ENCODE measurements around the gene CAMTA1. TPM values are rescaled to one million over a fixed set of nuclear protein-coding genes. Genes with fewer than 3 reads are reported as not detected.
A peak's percentile ranks its signal among the peaks of the same experiment; 100 is the strongest.

Gene CAMTA1
- total and polyA plus RNA-seq, 8 donors = 42.8 to 213 (median 118) TPM

DNA sequence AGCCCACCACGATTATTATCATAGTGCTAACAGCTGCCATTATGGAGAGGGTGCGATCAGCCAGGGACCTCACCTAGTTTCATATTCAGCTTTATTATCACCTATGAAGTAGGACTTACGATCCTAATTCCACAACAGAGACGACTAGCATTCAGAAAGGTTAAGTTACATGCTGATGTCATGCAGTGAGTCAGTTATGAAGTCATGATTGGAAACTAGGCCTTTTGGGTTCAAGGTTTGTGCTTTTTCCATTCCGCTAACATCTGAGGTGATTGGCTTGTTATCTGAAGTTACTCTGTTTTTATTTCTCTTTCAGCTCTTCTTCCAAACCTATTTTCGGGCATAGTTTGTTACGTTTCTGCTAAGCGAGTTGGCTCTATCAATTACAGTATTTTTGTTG is 251.1 kb downstream of the CAMTA1 start:
- peaks cover 0 to 21% (median 11%) of the 10 kb centered on the region in 4 donors for H3K9me3 ChIP-seq
- intact Hi-C loops (cut with DNase I; ENCODE audit: low total_unique reads) = no loop called here
- H3K4me3 ChIP-seq = no peak overlapping the region
- TF ChIP-seq POLR2AphosphoS5 (IDR thresholded peaks at IDR 0.05) (no peak), POLR2A (IDR thresholded peaks at IDR 0.05) (no peak), EP300 (IDR thresholded peaks at IDR 0.05) (no peak)
- TF ChIP-seq, protein P1, sequence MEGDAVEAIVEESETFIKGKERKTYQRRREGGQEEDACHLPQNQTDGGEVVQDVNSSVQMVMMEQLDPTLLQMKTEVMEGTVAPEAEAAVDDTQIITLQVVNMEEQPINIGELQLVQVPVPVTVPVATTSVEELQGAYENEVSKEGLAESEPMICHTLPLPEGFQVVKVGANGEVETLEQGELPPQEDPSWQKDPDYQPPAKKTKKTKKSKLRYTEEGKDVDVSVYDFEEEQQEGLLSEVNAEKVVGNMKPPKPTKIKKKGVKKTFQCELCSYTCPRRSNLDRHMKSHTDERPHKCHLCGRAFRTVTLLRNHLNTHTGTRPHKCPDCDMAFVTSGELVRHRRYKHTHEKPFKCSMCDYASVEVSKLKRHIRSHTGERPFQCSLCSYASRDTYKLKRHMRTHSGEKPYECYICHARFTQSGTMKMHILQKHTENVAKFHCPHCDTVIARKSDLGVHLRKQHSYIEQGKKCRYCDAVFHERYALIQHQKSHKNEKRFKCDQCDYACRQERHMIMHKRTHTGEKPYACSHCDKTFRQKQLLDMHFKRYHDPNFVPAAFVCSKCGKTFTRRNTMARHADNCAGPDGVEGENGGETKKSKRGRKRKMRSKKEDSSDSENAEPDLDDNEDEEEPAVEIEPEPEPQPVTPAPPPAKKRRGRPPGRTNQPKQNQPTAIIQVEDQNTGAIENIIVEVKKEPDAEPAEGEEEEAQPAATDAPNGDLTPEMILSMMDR (IDR thresholded peaks at IDR 0.05) = no peak
- no peak for DNase-seq
- H3K36me3 ChIP-seq = no peaks in the 10 kb centered on the region
- 83 to 94% (median 90%) methylated on average over 8 of the region's 8 CpGs for WGBS, 5 donors
- no peaks in the 10 kb centered on the region for H3K4me1 ChIP-seq
- H3K27ac ChIP-seq = no peak overlapping the region
- peaks cover 0 to 6% (median 0%) of the 10 kb centered on the region in 3 donors for H3K27me3 ChIP-seq

DNA sequence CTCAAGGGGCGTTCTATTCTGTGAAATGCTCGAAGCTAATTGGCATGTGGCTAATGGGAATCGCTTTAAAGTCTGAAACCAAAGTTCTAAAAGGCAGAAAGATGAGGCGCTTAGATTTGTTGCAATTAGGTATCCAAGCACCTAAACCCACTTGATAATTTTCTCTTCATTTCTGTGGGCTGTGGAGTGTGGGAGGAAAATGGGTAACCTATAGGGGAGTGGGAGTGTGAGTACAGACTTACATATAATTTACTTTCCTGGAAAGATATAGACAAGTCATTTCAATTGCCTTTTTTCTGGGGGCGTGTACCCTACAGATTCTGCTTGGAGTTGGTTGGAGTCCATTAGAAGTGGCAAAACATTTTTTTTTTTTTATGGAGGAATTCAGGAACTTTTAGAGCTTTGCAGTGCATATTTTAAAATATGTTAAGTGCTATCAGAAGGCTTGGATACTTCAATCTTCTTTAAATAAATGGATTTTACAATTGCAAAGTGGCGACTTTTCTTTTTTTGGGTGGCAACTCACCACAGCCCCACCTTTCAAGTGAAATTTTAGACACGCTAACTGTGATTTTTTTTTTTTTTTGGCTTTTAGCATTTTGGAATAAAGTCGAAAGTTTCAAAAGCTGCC is 254.5 kb downstream of the CAMTA1 start:
- Histone ChIP-seq H3K27ac (no peak overlapping the region), H3K27me3 (peaks cover 0 to 35% (median 6%) of the 10 kb centered on the region in 3 donors), H3K36me3 (no peaks in the 10 kb centered on the region), H3K9me3 (no peaks in the 10 kb centered on the region), H3K4me3 (no peak overlapping the region), H3K4me1 (no peaks in the 10 kb centered on the region)
- DNase-seq = no peak
- TF ChIP-seq POLR2AphosphoS5 (IDR thresholded peaks at IDR 0.05) = no peak
- TF ChIP-seq EP300 (IDR thresholded peaks at IDR 0.05) = no peak
- no peak for TF ChIP-seq POLR2A (IDR thresholded peaks at IDR 0.05)
- TF ChIP-seq, protein P1 (IDR thresholded peaks at IDR 0.05) = no peak
- WGBS, 5 donors = 75 to 85% (median 79%) methylated on average over 8 of the region's 8 CpGs
- intact Hi-C loops (cut with DNase I; ENCODE audit: low total_unique reads) = loop anchor here (5.0 to 10.0 kb wide), 2 partner anchors 165 to 608 kb away; no protein-coding TSS in a partner anchor

DNA sequence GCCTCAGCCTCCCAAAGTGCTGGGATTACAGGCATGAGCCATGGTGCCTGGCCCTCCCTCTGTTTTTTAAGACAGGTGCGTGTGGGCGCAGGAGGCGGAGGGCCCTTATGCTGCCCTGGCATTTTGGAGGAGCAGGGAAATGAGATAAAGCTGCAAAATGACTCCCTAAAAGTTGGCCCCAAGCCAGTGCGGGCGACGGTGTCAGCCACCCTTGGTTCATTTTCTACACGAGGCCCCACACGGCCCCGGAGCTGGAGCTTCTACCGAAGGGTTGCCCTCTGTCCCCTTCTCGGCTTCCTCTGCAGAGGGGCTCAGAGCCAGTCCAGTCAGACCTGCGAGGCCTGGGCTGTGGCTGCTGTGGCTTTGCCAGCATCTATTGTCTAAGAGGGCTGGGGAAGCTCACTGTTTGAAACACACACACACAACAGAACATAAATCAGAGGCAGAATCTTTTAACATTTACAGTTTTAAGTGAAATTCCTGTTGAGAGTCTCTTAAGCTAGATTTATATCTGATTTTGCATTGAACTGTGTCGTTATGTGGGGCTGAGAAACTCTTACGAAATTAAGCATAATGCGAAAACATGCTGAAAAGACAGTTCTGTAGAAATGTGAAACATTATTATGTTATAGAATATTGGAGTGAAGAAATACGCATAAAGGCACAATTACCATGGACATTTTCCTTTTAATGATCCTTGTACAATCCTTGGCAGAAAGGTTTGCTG is 255.9 kb downstream of the CAMTA1 start:
- no peaks in the 10 kb centered on the region for H3K4me1 ChIP-seq
- no peaks in the 10 kb centered on the region for H3K36me3 ChIP-seq
- no peaks in the 10 kb centered on the region for H3K9me3 ChIP-seq
- DNase-seq = no peak
- intact Hi-C loops (cut with DNase I; ENCODE audit: low total_unique reads) = loop anchor here (5.0 to 10.0 kb wide), 2 partner anchors 164 to 606 kb away; no protein-coding TSS in a partner anchor
- TF ChIP-seq EP300 (IDR thresholded peaks at IDR 0.05) = no peak
- TF ChIP-seq POLR2AphosphoS5 (IDR thresholded peaks at IDR 0.05) = no peak
- TF ChIP-seq POLR2A (IDR thresholded peaks at IDR 0.05) = no peak
- TF ChIP-seq, protein P1 (IDR thresholded peaks at IDR 0.05) = no peak
- peaks cover 0 to 47% (median 6%) of the 10 kb centered on the region in 3 donors for H3K27me3 ChIP-seq
- H3K27ac ChIP-seq = no peak overlapping the region
- H3K4me3 ChIP-seq = no peak overlapping the region
- WGBS, 5 donors = 70 to 80% (median 76%) methylated on average over 10 to 16 of the region's 16 CpGs

DNA sequence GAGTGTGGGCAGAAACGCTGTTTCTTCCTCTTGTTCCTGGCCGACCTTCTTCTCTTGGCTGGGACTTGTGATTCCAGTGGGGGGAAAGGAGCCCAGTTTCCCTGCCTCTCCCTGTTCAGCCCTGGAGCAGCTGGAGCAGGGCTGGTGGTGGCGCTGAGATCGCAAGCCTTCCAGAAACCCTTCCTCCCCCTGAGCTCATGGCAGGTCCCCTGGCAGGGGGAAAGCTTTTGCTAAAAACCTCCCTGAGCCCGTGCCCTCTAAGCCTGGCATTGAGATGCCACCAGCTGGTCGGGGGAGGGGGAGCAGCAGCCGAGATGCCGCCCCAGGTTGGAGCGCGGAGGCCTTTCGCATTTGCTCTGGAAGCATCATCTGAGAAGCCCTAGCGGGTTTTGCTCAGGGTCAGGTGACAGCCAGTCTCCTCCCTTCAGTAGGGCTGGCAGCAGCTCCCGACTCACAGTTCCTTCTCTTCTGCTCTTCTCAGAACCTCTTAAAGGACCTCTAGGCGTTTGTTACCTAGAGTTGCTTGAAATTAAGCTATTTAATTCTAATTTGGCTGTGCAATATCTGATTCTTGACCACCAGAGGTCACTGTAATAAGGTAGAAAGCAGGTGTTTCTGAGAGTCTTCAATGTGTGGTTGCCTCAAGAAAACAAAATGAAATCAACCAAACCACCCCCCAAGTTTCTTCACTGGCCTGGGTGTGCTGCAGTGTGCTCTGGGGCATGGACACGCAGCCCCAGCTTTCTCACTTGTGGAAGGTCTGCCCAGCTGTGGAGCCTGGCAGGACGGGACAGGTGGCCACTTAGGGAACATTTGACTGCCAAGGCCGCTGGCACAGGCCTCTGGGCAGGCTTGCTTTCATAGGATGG is 257.3 kb downstream of the CAMTA1 start:
- no peak overlapping the region for H3K4me3 ChIP-seq
- peaks cover 0 to 57% (median 6%) of the 10 kb centered on the region in 3 donors for H3K27me3 ChIP-seq
- intact Hi-C loops (cut with DNase I; ENCODE audit: low total_unique reads) = loop anchor here (5.0 to 10.0 kb wide), 2 partner anchors 162 to 605 kb away; no protein-coding TSS in a partner anchor
- TF ChIP-seq POLR2A (IDR thresholded peaks at IDR 0.05) = no peak
- TF ChIP-seq POLR2AphosphoS5 (IDR thresholded peaks at IDR 0.05) = no peak
- no peak for TF ChIP-seq EP300 (IDR thresholded peaks at IDR 0.05)
- TF ChIP-seq, protein P1 (IDR thresholded peaks at IDR 0.05) = peak in 4 of 7 experiments; percentile 29 to 54 (median 52)
- H3K27ac ChIP-seq = no peak overlapping the region
- no peaks in the 10 kb centered on the region for H3K4me1 ChIP-seq
- no peaks in the 10 kb centered on the region for H3K36me3 ChIP-seq
- peak in 1 of 2 donors; percentile 55 for DNase-seq
- 57 to 61% (median 59%) methylated on average over 13 to 17 of the region's 17 CpGs for WGBS, 5 donors
- peaks cover 0 to 8% (median 4%) of the 10 kb centered on the region in 4 donors for H3K9me3 ChIP-seq

Measured in stomach (tissue), 9 donors.